Ammon's horn (tissue), 1 donor: Measurements from ENCODE around the gene DLGAP5.

ENCODE experiments used
- DNase-seq: peaks from one replicate; pipeline ENCODE4 v3.0.0-alpha.2; 2016; ENCODE audit warnings: low spot score

DLGAP5 gene

DNA sequence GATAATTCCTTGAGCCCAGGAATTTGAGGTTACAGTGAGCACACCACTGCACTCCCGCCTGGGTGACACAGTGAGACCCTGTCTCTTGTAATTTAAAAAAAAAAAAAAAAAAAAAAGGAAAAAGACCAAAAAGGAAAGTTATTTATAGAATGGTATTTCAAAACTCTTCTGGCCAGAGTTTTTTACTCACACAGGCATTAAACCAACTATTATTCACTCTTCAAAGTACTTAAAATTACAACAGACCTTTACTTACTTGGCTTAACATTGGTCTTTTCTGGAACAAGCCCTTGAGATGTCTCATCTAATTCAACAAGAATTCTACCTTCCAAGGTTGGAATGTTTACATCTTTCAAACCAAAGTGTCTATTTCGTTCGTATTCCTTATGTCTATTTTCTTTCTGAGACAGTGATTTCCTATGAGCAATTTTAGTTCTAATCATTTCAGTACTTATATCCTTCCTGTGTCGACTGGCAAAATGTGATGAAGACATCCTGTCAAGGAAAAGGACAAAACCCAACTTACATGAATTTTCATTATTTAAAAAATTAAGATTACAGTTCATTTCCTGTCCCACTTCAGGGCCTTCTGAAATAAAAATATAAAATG lies 2.6 kb downstream of the DLGAP5 start:
- DNase-seq: no peak

DNA sequence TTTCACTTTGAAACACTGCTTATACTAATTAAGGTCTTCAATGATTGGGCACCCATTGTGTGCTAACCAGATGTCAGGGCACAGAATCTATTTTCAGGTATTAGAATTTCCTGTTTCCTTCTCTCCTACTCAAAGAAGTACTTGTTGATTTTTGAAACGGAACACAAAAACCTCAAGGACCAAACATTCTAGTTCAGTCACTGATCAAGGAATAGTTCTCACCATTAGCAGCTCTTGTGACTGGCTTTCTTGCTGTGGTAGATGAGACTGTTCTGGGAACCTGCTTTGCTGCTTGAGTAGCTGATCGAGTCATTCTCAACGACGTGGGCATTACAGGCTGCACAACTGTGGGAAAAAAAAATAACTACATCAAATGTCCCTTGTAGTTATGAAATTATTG lies 11.0 kb downstream of the DLGAP5 start:
- no peak for DNase-seq

DNA sequence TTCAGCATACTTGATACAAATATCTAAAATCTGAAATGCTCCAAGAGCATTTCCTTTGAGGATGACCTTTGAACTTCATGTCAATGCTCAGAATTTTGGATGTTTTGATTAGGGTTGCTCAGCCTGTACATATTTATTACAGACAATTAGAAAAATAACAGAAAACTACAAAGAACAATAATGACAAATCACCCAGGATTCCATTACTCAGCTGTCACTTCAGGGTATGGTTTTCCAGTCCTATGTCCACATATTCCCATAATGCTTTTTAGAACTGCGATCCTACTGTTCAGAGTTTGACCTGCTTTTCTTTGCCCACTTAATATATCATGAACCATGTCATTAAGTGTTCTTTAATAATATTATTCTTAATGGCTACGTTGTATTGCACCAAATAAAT lies 11.4 kb downstream of the DLGAP5 start:
- DNase-seq: no peak

DNA sequence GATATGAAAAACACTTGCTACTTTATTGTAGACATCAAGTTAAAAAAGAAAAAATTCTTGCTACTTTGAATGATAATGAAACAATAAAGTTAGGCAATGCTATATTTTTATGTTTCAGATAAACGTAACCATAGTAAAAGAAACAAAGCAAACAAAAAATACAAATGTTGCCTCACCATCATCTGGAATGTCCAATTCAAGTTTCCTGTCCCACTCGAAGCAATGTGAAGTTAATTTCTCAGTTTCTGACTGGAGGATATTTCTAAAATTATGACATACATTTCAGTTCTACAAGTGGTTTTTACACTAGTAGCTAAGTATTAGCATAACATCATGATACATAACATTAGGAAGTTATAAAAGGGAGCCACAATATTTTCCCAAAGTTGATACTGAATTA lies 20.9 kb downstream of the DLGAP5 start:
- no peak for DNase-seq

DNA sequence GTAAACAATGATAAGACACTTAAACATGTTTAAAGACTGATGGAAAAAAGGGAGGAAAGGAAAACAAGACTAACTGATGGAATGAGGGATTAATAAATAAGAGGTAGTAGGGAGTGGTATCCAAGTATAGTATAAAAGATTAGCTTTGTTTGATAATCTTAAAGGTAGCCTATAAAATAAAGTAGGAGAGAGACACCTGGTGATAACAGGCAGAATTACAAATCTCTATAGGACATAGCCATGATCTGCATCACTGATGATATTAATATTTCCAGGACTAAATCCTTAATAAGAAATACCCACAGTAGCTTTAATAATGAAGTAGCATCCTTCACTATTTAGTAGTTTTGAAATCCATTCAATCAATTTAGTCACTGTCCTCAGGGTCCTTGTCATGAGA lies 30.4 kb downstream of the DLGAP5 start:
- DNase-seq: peak; percentile 7

DNA sequence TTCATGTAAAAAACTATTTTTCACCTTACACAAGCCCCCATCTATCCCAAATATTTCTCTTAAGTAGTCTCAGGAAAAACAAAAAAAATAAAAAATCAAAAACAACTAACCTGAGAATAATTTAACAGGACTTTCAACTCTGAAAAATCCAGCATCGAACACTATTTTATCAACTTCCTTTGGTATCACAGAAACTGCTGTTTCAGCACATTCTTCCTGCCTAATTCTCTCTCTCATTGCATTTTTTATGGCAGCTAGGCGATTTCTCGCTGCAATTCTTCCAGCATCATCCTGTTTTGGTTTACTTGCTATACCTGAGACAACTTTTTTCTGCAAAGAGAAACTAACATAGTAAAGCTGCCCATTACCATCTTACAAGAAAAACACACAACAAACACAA lies 33.0 kb downstream of the DLGAP5 start:
- no peak for DNase-seq

DNA sequence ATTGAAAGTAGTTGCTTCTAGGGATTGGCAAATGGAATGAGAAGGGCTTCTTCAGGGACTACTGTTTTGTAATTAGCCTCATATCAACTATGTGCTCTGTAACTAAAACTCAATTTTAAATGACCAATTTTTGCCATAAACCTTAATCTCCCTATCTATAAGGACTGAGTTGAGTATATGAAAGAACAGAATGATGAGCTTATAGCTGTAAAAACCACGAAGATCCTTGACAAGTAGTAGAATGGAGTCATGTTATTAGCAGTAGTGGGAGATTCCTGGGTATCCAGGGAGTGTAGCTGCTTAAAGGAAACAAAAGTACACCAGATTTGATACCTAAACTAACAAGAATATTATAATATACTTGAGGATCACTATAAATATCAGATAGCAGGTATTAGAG lies 34.3 kb downstream of the DLGAP5 start:
- DNase-seq: no peak

DNA sequence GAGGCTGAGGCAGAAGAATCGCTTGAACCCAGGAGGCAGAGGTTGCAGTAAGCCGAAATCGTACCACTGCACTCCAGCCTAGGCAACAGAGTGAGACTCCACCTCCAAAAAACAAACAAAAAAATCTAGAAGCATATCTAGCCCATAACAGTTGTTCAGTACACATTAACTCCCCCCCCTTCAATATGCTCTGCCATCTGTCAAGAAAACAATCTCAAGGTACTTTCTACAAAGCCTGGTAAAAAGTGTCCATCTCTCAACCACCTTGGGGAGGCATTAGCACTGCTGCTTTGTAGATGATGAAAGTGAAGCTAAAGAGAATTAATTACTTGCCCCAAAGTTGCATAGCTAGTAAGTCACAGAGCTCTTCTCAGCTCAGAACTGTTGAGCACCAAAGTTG lies 37.4 kb downstream of the DLGAP5 start:
- no peak for DNase-seq

DNA sequence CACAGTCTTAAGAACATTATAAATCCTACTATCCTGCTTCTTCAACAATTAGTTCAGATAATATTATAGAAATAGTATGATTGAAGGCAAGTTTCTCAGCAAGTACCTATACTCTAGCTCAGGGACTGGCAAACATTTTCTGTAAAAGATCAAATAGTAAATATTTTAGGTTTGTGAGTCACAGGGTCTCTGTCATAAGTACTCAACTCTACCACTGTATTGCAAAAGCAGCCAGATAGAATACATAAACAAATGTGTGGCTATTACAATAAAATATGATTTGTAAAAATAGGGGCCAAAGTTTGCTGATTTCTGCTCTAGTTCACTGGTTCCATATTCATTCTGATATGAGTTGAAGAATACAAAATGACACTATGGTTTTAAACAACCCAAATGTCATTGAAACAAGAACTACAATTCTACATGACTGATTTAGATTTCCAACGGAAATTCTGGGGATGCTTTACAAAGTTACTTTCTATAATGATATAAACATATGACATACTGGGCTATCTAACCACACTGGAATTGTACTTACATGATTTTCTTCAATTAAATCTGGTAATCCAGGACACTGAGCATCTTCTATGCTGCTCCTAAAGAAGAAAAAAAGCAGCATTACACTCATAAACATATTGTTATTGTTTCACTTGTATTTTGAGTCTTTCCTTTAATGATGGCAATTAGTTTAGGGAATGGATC lies 39.2 kb downstream of the DLGAP5 start:
- DNase-seq: no peak

DNA sequence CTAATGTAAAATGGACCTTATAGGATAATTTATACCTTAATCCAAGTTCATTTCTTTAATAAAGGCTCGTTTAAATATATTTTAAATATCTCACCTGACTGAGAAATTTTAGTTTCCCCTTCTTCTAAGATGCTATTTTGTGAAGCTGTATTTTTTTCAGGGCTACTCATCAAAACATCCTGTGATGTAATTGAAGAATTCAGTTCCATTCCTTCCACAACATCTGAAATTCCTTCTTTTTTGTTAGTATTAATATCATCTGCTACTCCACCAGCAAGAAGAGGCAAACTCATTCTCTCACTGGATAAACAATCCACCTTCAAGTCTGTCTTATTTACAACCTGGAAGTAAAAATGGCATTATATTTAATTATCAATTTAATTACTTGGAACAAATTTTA lies 39.8 kb downstream of the DLGAP5 start:
- DNase-seq: no peak

DNA sequence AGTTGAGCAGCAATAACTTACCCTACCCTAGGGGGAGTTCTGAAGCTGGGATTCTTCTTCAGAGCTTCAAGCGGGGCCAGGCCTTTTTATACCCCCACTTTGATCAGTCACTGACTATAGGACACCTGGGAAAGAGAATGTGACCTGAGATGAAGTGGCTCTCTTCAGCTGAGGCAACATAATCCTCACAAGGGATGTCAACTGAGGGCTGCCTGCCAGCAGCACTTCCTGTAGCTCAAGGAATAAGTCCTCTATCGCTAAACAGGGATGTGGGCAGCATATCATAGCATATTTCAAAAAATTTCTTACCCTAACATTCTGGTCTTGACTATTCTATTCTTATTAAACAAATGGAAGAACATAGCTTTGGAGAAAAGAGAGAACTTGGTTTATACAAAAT lies 45.0 kb downstream of the DLGAP5 start:
- no peak for DNase-seq

DNA sequence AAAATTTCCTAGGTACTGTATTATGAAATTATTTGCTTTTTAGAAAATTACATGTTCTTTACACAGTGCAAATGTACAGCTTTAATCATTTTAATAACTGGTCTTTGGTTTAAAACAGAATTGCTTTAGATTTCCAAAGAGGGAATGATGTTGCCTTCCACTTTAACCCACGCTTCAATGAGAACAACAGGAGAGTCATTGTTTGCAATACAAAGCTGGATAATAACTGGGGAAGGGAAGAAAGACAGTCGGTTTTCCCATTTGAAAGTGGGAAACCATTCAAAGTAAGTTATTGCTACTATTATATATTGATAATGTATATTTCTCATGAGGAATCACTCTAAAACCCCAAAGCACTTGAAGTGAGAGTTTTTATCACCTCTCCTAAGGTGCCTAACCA lies 48.9 kb downstream of the DLGAP5 start:
- DNase-seq: no peak

DNA sequence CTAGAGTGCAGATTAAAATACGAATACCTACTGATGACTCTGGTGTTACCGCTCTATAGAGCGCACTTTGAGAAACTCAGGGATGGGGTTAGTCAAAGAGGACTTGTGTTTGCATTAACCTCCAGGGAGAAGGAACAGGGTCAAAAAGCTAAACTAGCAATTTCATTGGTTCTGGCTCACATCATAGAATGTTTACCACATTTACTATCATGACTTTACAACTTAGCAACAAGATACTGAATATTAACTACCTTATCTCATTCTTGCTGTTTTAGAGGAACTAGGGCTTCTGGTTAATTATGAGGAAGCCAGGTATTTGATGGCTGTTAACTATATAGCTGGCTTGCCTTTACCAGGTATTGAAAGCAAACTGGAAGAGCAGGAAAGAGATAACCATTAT lies 49.6 kb downstream of the DLGAP5 start:
- no peak for DNase-seq

DNA sequence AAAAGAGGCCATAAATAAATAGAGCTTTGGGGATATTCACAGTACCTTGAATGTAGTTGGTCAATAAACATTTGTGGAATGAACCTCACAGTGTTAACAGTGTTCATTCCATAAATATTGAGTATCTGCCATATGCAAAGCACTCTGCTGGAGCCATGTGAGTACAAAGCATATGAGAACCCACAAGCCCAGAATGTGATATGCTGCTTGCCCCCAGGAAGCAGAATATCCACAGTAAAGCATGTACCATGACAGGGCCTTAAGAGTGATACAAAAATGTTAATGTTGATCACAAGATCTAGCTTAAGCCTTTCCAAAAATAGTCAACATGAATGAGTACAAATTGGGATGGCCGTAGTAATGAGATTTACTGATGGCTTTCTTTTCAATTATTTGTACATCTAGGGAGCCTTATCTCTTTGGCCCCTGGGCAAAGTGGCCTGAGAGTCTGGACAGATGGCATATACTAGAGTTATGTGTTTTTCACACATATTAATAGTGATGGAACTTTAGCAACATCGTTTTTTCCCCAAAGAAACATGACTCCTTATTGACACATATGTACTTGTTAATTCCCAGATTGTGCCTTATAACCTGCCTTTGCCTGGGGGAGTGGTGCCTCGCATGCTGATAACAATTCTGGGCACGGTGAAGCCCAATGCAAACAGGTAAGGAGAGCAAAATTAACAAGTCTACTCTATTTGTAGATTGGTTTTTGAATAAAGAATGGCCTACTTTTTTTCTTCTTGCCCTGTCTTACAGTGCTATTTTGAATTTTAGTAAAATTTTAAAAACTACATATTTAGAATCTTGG lies 51.5 kb downstream of the DLGAP5 start:
- no peak for DNase-seq

DNA sequence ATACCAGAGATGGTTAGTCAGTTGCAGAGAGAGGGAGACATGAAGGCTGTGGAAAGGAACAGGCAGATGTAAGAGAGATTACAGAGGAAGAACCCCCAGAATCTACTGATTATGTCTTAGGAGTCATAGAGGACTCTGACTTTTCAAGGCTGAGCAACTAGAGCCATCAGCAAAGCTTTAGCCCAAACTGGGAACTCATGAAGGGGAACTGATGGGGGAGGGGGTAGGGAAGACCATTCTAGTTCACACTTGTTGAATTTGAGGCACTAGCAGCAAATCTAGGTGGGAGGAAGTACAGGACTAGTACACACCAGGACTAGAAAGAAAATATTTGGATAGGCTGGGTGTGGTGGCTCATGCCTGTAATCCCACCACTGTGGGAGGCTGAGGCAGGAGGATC lies 52.2 kb downstream of the DLGAP5 start:
- DNase-seq: no peak

DNA sequence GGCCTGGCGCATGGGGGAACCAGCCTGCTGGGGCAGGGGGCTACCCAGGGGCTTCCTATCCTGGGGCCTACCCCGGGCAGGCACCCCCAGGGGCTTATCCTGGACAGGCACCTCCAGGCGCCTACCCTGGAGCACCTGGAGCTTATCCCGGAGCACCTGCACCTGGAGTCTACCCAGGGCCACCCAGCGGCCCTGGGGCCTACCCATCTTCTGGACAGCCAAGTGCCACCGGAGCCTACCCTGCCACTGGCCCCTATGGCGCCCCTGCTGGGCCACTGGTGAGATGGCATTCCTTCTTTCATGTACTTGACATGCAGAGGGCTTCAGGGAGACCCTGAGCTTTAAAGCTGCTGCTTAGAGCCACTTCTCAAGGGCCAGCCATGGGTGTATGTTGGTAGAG lies 53.3 kb downstream of the DLGAP5 start:
- no peak for DNase-seq

DNA sequence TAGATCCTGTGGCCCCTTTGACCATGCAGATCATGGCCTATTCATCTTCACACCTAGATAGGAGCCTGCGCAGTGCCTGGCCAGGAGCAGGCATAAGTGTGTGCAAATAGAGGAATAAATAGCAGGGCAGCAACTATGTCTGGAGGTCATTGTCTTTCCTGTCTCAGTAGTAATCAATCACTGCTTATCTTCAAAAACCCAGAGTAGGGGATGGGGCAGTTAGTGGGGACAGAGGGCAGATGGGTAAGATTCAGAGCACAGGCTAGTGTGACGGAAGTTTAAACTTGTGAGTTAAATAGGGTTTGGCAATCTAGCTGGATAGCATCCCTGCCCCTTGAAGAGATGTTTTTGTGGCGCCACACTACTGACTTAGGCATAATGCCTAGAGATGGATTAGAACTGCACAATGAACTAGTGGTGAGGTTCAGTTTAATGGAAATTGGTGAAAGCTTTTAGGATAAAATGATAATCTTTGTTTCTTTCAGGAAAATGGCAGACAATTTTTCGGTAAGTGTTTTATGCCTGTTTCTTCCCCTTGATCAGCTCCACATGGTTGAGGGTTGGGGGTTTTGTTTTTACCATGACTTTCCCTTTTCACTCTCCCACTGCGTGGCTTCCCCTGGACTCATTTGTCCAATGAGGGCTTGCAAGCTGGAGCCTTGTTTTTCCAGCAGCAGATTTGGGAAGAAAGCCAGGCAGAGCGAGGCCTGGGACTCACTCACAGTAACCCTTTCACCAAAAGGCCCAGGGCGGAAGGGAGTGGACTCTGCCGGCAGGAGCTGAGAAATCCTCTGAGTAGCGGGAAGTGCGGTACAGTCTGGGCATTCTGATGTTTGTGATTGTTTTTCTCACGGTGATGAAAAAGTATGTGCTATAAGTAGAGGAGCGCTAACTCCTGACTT lies 54.2 kb downstream of the DLGAP5 start:
- peak; percentile 82 for DNase-seq

DNA sequence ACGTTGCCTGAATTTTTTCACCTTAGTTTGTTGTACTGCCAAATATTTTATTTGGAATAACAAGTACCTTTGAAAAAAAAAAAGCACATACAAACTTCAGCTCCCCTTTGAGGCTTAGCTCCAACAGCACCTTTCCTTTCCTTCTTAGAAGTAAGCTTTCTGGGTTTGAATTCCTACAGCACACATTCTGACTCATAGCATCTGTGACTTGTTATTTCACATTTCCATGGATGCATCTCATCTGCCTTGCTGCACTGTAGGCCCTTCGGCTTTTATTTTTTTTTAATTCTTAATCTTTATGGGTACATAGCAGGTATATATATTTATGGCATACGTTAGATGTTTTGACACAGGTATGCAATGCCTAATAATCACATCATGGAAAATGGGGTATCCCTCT lies 55.1 kb downstream of the DLGAP5 start:
- peak; percentile 40 for DNase-seq

DNA sequence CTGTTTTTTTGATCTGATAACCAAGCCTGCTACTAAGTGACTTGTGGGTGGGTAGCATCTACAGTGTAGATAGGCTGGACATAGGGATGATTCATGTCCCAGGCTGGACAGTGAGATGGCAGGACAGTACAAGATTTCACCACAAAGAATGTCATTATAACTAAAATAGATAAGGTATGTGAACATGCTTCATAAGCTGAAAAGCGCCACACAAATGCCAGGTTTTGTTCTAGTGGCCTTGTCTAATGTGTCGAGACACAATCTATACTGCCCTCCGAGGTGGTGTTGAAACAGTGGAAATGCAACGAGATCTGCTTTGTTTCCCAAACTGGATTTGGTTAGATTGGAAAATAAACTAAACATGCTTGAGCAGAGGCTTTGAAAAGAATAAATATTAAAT lies 58.0 kb downstream of the DLGAP5 start:
- DNase-seq: peak; percentile 35

DNA sequence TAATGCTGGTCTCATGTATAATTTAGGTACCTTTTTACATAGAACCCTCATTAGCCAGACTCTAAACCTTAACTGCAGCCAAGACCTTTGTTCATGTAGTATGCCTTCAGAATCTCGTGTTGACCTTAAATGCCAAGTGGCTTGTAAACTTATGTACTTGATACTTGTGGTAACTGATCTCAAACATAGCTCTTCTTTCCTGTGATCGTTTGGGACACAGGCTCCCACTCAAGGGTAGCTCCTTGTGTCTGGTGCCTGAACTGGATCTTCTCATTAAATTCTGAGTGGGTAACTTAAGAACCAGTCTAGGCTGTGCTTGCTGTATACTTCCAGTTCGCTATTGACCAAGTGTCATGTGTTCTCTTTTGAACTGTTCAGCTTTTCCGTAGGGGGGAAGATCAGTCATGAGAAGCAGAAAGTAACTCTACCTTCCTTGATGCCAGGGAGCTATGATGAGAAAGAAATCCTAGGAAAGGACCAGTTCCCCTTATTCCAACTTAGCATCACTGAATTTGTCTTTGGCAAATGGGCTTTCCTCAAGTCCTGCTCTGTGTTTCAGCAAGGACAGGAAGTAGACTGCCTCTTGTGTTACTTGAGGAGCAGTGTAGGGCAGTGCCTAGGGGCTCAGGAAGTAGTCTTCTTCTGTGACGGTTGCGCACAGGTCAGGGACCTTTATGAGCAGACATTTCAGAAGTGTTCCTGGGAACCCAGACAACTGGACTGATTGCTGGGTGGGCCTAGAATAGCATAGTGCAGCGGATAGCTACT lies 59.8 kb downstream of the DLGAP5 start:
- DNase-seq: no peak

DNA sequence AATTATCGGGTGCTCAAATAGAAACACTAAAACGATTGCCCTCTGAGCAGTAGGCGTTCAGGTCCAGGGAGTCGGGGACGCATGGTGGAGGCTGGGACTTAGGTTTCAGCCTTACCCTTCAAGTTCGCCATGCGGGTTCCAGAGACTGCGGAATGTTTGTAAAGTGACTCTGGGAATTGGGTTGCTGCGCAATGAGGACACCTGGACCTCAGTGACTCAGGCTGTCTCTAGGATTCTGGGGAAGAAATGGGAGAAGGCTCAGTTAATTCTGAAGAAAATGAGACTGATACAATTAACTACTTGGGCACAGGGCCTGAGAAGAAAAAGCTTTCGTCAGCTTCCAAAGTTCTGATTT lies 61.2 kb downstream of the DLGAP5 start:
- DNase-seq: no peak
